GM18873 (cell line): ENCODE results near the gene MPC1L.

Source experiments
- ATAC-seq: cut with Tn5 transposase; IDR thresholded peaks from one replicate; pipeline ENCODE4 v1.9.1; 2021; ENCODE audit warnings: mild to moderate bottlenecking, moderate library complexity, moderate number of reproducible peaks; ENCODE audit not compliant: unreplicated experiment, low FRiP score

MPC1L gene

GRCh38 chrX:40625294-40625693 lies 2.1 kb downstream of the MPC1L start:
- ATAC-seq = no peak

- no peak for ATAC-seq
These were observed 5.3 kb downstream of the MPC1L start for GRCh38 chrX:40628506-40628905.

- no peak for ATAC-seq
These were observed 9.0 kb downstream of the MPC1L start for GRCh38 chrX:40632199-40632598.

DNA sequence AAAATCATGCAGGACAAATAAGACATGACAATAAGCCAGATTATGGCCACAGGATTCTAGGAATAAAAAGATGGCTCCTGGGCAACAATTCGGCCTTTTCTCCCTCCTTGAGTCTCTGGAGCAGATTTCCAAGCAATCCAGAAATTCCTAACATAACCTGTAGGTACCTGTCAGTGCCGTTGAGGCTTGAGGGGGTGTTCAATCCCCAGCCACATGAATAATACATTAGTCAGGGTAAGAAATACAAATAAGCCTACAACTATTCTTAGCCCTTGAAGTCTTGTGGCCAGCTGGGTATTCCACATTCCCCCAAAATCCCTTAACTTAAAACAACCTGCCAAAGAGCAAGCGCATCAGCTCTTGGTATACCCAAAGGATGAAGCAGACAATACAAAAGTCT lies 14.5 kb downstream of the MPC1L start:
- ATAC-seq = no peak

GRCh38 chrX:40644176-40644575 lies 20.9 kb downstream of the MPC1L start:
- ATAC-seq = no peak

DNA sequence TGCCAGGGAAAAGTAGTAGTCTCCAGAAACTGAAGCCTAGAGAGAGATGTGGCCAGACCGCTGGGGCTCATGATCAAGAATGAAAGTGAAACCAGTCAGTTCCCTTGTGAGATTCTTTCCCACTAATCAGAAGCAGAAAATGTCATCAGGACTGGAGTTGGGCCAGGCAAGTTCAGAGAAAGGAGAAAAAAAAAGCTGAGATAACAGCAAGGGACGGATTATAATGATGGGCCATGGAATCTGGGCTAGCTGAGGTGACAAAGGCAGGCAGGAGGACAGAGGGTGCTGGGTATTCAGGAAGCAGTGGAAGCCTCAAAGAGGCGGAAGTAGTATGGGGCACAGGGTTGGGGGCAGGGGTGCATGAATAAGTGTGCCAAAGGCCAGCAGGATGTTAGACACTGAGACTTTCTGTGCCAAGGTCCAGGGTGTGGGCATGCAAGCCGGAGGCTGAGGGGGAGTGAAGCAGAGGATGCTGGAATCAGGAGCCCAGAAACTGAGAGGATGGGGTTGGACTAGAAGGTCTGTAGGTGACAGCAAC lies 21.7 kb downstream of the MPC1L start:
- ATAC-seq = peak; percentile 35

GRCh38 chrX:40646489-40647306 lies 23.5 kb downstream of the MPC1L start:
- ATAC-seq = no peak

- peak; percentile 62 for ATAC-seq
These were observed 24.3 kb downstream of the MPC1L start, which contains the start of gene CXorf38 for GRCh38 chrX:40647307-40648197. Gene CXorf38, minus strand, starts transcription at chrX:40647561. Its CDS starts 41 bp downstream, at chrX:40647520.

- ATAC-seq = no peak
These were observed 28.5 kb downstream of the MPC1L start for GRCh38 chrX:40651620-40652223.

DNA sequence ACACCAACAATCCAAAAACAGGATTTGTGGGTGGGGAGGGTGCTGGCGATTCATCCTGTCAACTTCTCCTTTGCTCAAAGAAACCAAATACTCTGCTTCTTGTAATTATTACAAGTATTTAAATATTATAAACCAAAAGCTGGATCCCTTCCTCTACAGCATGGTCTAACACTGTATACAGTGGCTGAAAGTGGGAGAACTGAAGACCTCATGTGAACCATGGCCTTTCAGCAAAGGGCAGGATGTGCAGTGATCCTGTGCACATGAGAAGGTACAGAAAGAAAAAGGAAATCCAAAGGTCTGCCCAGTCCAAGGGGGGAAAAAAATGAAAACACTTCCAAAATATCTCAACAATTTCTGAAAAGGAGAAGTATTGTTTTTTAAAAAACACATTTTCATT lies 29.4 kb downstream of the MPC1L start:
- ATAC-seq = no peak

GRCh38 chrX:40653535-40653934 lies 30.3 kb downstream of the MPC1L start:
- ATAC-seq = no peak

GRCh38 chrX:40660381-40660780 lies 37.2 kb downstream of the MPC1L start:
- no peak for ATAC-seq

- no peak for ATAC-seq
These were observed 38.3 kb downstream of the MPC1L start for GRCh38 chrX:40661489-40661888.

GRCh38 chrX:40663078-40663740 lies 40.0 kb downstream of the MPC1L start:
- no peak for ATAC-seq

- ATAC-seq = no peak
These were observed 40.8 kb downstream of the MPC1L start for GRCh38 chrX:40663880-40664630.

GRCh38 chrX:40671126-40671525 lies 47.9 kb downstream of the MPC1L start:
- ATAC-seq = no peak
